ENCODE measurements around the gene N4BP2L2.
A peak's percentile ranks its signal among the peaks of the same experiment; 100 is the strongest.

N4BP2L2 gene

GRCh38 chr13:32456591-32456990 lies 82.0 kb downstream of the N4BP2L2 start:
- no peak for DNase-seq

- DNase-seq = no peak
Observed at GRCh38 chr13:32455594-32455903, 83.0 kb downstream of the N4BP2L2 start.

GRCh38 chr13:32454886-32455593 lies 83.6 kb downstream of the N4BP2L2 start:
- no peak for DNase-seq

- no peak for DNase-seq
Observed at GRCh38 chr13:32453981-32454380, 84.6 kb downstream of the N4BP2L2 start.

GRCh38 chr13:32448972-32449371 lies 89.6 kb downstream of the N4BP2L2 start:
- no peak for DNase-seq

- no peak for DNase-seq
Observed at GRCh38 chr13:32447894-32448623, 90.5 kb downstream of the N4BP2L2 start.

- peak; percentile 15 for DNase-seq
Observed at GRCh38 chr13:32446773-32447465, 91.7 kb downstream of the N4BP2L2 start.

- DNase-seq = no peak
Observed at GRCh38 chr13:32446220-32446619, 92.4 kb downstream of the N4BP2L2 start.

- no peak for DNase-seq
Observed at GRCh38 chr13:32445461-32445860, 93.1 kb downstream of the N4BP2L2 start.

GRCh38 chr13:32443111-32443510 lies 95.5 kb downstream of the N4BP2L2 start:
- DNase-seq = peak; percentile 47

- DNase-seq = no peak
Observed at GRCh38 chr13:32438871-32439270, 99.7 kb downstream of the N4BP2L2 start.

GRCh38 chr13:32432856-32433255 lies 105.7 kb downstream of the N4BP2L2 start:
- DNase-seq = no peak

GRCh38 chr13:32431361-32431760 lies 107.2 kb downstream of the N4BP2L2 start:
- DNase-seq = peak; percentile 30

GRCh38 chr13:32430018-32430747 lies 108.4 kb downstream of the N4BP2L2 start:
- peak; percentile 26 for DNase-seq

- no peak for DNase-seq
Observed at GRCh38 chr13:32429433-32429909, 109.1 kb downstream of the N4BP2L2 start.

- DNase-seq = peak; percentile 75
Observed at GRCh38 chr13:32428581-32429432, 109.8 kb downstream of the N4BP2L2 start.

GRCh38 chr13:32427852-32428580 lies 110.6 kb downstream of the N4BP2L2 start, which contains the start of gene N4BP2L1:
Gene N4BP2L1 (minus strand): TSS chr13:32428130. CDS start chr13:32428082, 48 bp downstream.
- DNase-seq = peak; percentile 93

- DNase-seq = peak; percentile 57
Observed at GRCh38 chr13:32426990-32427851, 111.4 kb downstream of the N4BP2L2 start.

GRCh38 chr13:32426191-32426989 lies 112.2 kb downstream of the N4BP2L2 start:
- peak; percentile 91 for DNase-seq
